Peyer's patch (tissue), 4 donors: ENCODE results near the gene PHC3. TPM values are rescaled to one million over a fixed set of nuclear protein-coding genes. Genes with fewer than 3 reads are reported as not detected.

Source experiments
- DNase-seq, 3 donors: peaks; one replicate each; pipeline ENCODE4 v3.0.0-alpha.2; 2017 to 2019
- H3K27ac ChIP-seq, 4 donors: fragments of 200-600 bp; sonication (generic); one replicate each; pipeline ENCODE4 v1.5.1; 2016 to 2019
- H3K27me3 ChIP-seq, 2 donors: fragments of 200-600 bp; sonication (generic); one replicate each; pipeline ENCODE4 v1.5.1; 2019
- H3K36me3 ChIP-seq, 3 donors: fragments of 200-600 bp; sonication (generic); one replicate each; pipeline ENCODE4 v1.5.1; 2016 to 2019
- H3K4me1 ChIP-seq, 4 donors: fragments of 200-600 bp; sonication (generic); one replicate each; pipeline ENCODE4 v1.5.1; 2016 to 2019
- H3K4me3 ChIP-seq, 4 donors: fragments of 200-600 bp; sonication (generic); 1 replicate in 3 of 4; 2 replicates in 1 of 4; pipeline ENCODE4 v1.5.1; 2016 to 2019; ENCODE audit warnings: mild to moderate bottlenecking in 1 of 4
- H3K9me3 ChIP-seq, 4 donors: fragments of 200-600 bp; sonication (generic); one replicate each; pipeline ENCODE4 v1.5.1; 2016 to 2019; ENCODE audit warnings: mild to moderate bottlenecking in 1 of 4
- POLR2A ChIP-seq, 2 donors: fragments of 450-650 bp; IDR thresholded peaks; one replicate each; pipeline ENCODE4 v1.5.1; 2017; ENCODE audit warnings: antibody characterized with exemption in 2 of 2, mild to moderate bottlenecking in 2 of 2, moderate library complexity in 2 of 2
- total RNA-seq, 4 donors: library from RNA; depleted of rRNA; stranded (reverse); fragments of >200 nt; gene quantifications; one replicate each; pipeline ENCODE4 v1.1.0, GENCODE V29; 2016
- TF ChIP-seq, protein P1 (sequence below), 6 experiments: fragments of 450-650 bp in 4 of 6; fragments of 200-600 bp in 2 of 6; sonication (generic) in 1 of 6; IDR thresholded peaks; one replicate each; pipeline ENCODE4 v1.5.1; 2017 to 2019; ENCODE audit warnings: antibody characterized with exemption in 6 of 6, mild to moderate bottlenecking in 3 of 6, moderate library complexity in 1 of 6

Gene PHC3
- total RNA-seq, 4 donors from 2014 or later: 52.4 to 234 (median 83.2) TPM

DNA sequence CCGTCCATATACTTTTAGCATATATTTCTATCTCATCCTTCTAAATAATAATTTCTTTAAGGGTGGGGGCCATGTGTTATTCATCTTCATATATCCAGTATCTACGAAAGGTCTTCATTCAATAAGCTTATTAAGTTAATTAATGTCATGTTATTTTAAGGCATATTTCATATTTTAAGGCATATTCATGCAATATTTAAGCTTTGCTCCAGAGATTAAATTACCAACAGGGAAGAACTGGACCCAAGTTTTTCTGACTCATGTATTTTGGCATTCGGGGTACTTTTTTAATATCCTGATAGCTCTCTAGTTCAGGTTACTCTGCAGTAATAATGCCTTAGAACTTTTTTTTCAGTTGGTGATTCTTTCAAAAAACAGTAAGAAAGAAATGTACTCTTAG, 27.4 kb downstream of the PHC3 start:
- Histone ChIP-seq H3K36me3 (peaks cover 0 to 15% (median 0%) of the 10 kb centered on the region in 3 donors), H3K27ac (peak overlapping the region in 2 of 4 donors; percentile 69 to 74), H3K9me3 (no peaks in the 10 kb centered on the region), H3K4me1 (peaks cover 0 to 22% (median 10%) of the 10 kb centered on the region in 4 donors), H3K4me3 (no peak overlapping the region), H3K27me3 (no peaks in the 10 kb centered on the region)
- TF ChIP-seq POLR2A (IDR thresholded peaks at IDR 0.05): no peak
- TF ChIP-seq, protein P1, sequence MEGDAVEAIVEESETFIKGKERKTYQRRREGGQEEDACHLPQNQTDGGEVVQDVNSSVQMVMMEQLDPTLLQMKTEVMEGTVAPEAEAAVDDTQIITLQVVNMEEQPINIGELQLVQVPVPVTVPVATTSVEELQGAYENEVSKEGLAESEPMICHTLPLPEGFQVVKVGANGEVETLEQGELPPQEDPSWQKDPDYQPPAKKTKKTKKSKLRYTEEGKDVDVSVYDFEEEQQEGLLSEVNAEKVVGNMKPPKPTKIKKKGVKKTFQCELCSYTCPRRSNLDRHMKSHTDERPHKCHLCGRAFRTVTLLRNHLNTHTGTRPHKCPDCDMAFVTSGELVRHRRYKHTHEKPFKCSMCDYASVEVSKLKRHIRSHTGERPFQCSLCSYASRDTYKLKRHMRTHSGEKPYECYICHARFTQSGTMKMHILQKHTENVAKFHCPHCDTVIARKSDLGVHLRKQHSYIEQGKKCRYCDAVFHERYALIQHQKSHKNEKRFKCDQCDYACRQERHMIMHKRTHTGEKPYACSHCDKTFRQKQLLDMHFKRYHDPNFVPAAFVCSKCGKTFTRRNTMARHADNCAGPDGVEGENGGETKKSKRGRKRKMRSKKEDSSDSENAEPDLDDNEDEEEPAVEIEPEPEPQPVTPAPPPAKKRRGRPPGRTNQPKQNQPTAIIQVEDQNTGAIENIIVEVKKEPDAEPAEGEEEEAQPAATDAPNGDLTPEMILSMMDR (IDR thresholded peaks at IDR 0.05): no peak
- no peak for DNase-seq

DNA sequence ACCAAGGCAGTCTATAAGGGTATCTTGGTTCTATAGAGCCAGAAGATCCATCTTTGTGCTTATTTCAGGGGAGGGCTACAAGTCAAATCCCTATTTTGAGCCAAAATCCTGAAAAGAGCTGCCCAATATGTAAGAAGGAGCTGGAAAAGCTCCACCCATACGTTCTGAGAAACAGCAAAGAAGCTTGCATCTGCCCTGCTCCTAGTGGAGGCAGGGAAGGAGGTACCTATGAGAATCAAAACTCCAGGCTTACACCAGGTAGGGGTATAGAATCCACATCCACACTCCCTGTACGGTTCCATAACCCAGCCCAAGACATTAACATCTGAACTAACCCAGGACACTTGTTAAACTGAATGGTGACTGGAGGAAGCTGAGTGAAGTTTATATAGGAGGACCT, 30.0 kb downstream of the PHC3 start:
- DNase-seq: no peak
- Histone ChIP-seq H3K27me3 (no peaks in the 10 kb centered on the region), H3K36me3 (peaks cover 0 to 14% (median 0%) of the 10 kb centered on the region in 3 donors), H3K4me3 (no peak overlapping the region), H3K9me3 (no peaks in the 10 kb centered on the region), H3K27ac (no peak overlapping the region), H3K4me1 (peaks cover 0 to 22% (median 9%) of the 10 kb centered on the region in 4 donors)
- TF ChIP-seq, protein P1 (IDR thresholded peaks at IDR 0.05): no peak
- no peak for TF ChIP-seq POLR2A (IDR thresholded peaks at IDR 0.05)

DNA sequence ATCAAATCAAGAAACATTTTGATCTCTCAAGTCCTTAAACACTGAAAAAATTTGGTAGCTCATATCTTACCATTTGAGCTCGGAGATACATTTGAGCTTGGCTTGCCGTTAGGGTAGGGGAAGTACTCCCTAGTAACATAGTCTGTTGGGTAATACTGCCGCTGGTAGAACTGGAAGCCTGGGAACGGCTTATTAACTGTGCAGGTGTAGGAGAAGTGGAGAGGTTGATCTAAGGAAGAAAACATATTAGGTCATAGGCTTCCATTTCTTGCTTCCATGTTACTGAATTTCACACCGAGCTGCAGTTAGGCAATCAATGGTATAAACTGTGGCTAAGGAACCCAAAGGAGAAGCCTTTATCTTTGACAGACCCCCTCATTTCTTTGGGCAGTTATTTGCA, 32.5 kb downstream of the PHC3 start:
- Histone ChIP-seq H3K4me1 (peaks cover 0 to 5% (median under 1%) of the 10 kb centered on the region in 4 donors), H3K4me3 (no peak overlapping the region), H3K27ac (no peak overlapping the region), H3K9me3 (no peaks in the 10 kb centered on the region), H3K27me3 (no peaks in the 10 kb centered on the region), H3K36me3 (peaks cover 0 to 29% (median 0%) of the 10 kb centered on the region in 3 donors)
- DNase-seq: no peak
- no peak for TF ChIP-seq POLR2A (IDR thresholded peaks at IDR 0.05)
- TF ChIP-seq, protein P1 (IDR thresholded peaks at IDR 0.05): no peak

DNA sequence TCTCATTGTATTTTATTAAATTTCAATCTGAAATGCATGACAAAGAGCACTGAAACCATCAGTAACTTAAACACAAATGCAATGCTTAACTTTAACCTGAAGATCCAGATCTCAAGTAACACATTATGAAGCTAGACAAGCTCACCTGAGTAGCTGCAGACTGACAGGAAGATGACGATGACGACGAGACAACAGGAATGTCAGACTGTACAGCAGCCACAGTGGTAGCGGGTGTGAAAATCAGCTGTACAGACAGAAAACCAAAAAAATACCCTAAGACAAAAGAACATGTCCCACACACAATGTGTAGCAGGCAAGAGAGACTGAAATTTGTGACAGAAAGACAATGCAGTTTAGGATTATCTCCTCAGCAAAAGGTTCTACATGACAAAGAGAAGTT, 36.3 kb downstream of the PHC3 start:
- DNase-seq: no peak
- Histone ChIP-seq H3K36me3 (peaks cover 0 to 32% (median 0%) of the 10 kb centered on the region in 3 donors), H3K4me1 (peaks cover 0 to 5% (median 0%) of the 10 kb centered on the region in 4 donors)

DNA sequence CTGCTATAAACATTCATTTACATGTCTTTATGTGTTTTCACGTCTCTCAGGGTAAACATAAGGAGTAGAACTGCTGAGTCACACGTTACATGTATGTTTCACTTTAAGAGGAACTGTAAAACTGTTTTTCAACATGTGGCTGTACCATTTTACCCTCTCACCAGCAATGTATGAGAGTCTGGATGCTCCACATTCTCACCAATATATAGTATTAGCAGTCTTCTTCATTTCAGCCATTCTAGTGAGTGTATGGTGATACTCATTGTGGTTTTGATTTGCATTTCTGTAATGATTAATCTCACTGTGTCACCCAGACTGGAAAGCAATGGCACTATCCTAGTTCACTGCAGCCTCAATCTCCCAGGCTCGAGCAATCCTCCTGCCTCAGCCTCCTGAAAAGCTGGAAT, 37.1 kb downstream of the PHC3 start:
- peaks cover 0 to 32% (median 0%) of the 10 kb centered on the region in 3 donors for H3K36me3 ChIP-seq
- TF ChIP-seq POLR2A (IDR thresholded peaks at IDR 0.05): no peak
- TF ChIP-seq, protein P1 (IDR thresholded peaks at IDR 0.05): no peak
- no peaks in the 10 kb centered on the region for H3K9me3 ChIP-seq
- H3K27ac ChIP-seq: no peak overlapping the region
- no peak for DNase-seq
- peaks cover 0 to 5% (median 0%) of the 10 kb centered on the region in 4 donors for H3K4me1 ChIP-seq
- H3K27me3 ChIP-seq: no peaks in the 10 kb centered on the region
- H3K4me3 ChIP-seq: no peak overlapping the region

More for the DNA sequence above, 36.3 kb downstream of the PHC3 start:
- Histone ChIP-seq H3K27me3 (no peaks in the 10 kb centered on the region), H3K4me3 (no peak overlapping the region), H3K9me3 (no peaks in the 10 kb centered on the region), H3K27ac (no peak overlapping the region)
- TF ChIP-seq POLR2A (IDR thresholded peaks at IDR 0.05): no peak
- TF ChIP-seq, protein P1 (IDR thresholded peaks at IDR 0.05): no peak

DNA sequence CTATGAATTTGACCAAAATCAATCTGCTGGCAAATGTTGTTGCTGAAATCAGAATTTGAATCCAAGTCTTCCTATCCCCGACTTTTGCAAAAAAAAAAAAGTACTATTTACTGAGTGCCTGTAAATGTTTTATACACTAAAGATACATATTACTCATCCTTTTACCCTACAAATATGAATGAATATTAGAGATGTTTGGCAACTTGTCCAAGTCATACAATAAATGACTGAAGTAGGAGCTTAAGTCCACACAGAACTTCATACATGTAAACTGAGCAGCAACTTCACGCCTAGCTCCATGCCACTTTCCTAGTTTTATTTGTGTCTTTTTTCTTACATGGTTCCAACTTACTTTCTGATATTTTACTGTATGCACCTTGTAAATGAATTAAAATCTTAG, 39.2 kb downstream of the PHC3 start:
- Histone ChIP-seq H3K4me3 (no peak overlapping the region), H3K27ac (no peak overlapping the region), H3K36me3 (peaks cover 0 to 29% (median 0%) of the 10 kb centered on the region in 3 donors), H3K4me1 (peaks cover 0 to 5% (median 0%) of the 10 kb centered on the region in 4 donors), H3K27me3 (no peaks in the 10 kb centered on the region), H3K9me3 (no peaks in the 10 kb centered on the region)
- DNase-seq: no peak
- TF ChIP-seq, protein P1 (IDR thresholded peaks at IDR 0.05): no peak
